Stimulated activated naive CD8-positive, alpha-beta T cell treated with anti-CD3 and anti-CD28 coated beads, Interleukin-15, amount 100 ng/mL, for 72 hours (primary cell): ENCODE measurements around the gene SLC2A5.

Source experiments
- ATAC-seq: fragments of 150-1000 bp; cut with Tn5 transposase; 2 replicates; pipeline ENCODE4 v1.10.0; 2021; ENCODE audit warnings: mild to moderate bottlenecking, moderate library complexity
- DNase-seq, 2 donors: peaks; one replicate each; pipeline ENCODE4 v3.0.0; 2021 to 2022
- H3K27ac Mint-ChIP-seq, 2 donors: one replicate each; pipeline ENCODE4 v1.8.0; 2022; ENCODE audit warnings: mild to moderate bottlenecking in 2 of 2, mixed read lengths in 2 of 2, moderate library complexity in 2 of 2
- H3K27me3 Mint-ChIP-seq: one replicate; pipeline ENCODE4 v1.8.0; 2022; ENCODE audit warnings: mixed read lengths
- H3K4me1 Mint-ChIP-seq: one replicate; pipeline ENCODE4 v1.8.0; 2022; ENCODE audit warnings: mild to moderate bottlenecking, mixed read lengths
- H3K4me3 Mint-ChIP-seq, 2 donors: one replicate each; pipeline ENCODE4 v1.8.0; 2022; ENCODE audit warnings: mild to moderate bottlenecking in 2 of 2, mixed read lengths in 2 of 2, moderate library complexity in 1 of 2
- H3K9me3 Mint-ChIP-seq, 2 donors: one replicate each; pipeline ENCODE4 v1.8.0; 2022; ENCODE audit warnings: mixed read lengths in 2 of 2

The SLC2A5 gene

DNA sequence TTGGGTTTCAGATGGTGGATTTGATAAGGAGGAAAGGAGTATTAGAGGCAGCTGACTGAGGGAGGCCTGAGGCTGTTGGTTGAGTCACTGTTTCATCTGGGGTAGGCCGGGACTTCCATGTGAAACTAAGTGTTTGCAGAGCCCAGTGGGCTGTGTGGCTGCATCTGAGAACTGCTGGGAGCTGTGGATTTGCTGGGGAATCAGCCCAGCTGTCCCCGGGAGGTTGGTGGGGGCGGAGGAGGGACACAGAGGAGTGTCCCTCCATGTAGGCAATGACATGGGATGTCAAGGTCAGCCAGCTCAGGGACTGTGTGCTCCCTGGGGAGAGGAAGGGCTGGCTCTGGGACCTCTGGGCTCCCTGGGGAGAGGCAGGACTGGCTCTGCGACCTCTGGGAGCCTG is 79.6 kb downstream of the SLC2A5 start:
- Mint-ChIP-seq H3K4me3 (no peak overlapping the region), H3K27ac (peak overlapping the region in 1 of 2 donors; percentile 48), H3K27me3 (no peaks in the 10 kb centered on the region), H3K4me1 (peaks cover 50% of the 10 kb centered on the region), H3K9me3 (peaks cover 10 to 16% of the 10 kb centered on the region in 2 donors)
- ATAC-seq (peak; percentile 55), DNase-seq (no peak)

DNA sequence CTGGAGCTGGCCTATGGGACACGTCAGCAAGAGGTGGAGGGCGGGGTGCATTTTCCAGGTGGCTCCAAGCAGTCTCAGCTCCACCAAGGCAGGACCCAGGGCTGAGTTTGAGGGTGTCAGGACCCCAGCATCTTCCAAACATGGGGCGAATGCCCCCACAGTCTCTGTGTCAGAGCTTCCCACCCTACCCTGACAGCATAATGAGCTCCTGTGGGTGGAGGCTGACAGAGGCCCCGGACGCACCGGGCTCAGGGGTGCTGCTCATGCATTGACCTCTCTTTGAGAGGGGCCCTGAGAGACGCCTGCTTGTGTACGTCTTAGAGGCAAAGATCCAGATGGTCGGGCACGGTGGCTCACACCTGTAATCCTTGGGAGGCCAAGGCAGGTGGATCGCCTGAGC is 80.4 kb downstream of the SLC2A5 start:
- no peak overlapping the region for H3K27ac Mint-ChIP-seq
- H3K4me3 Mint-ChIP-seq: no peak overlapping the region
- H3K27me3 Mint-ChIP-seq: no peaks in the 10 kb centered on the region
- DNase-seq (no peak), ATAC-seq (no peak)
- peaks cover 10 to 16% of the 10 kb centered on the region in 2 donors for H3K9me3 Mint-ChIP-seq
- peaks cover 56% of the 10 kb centered on the region for H3K4me1 Mint-ChIP-seq

DNA sequence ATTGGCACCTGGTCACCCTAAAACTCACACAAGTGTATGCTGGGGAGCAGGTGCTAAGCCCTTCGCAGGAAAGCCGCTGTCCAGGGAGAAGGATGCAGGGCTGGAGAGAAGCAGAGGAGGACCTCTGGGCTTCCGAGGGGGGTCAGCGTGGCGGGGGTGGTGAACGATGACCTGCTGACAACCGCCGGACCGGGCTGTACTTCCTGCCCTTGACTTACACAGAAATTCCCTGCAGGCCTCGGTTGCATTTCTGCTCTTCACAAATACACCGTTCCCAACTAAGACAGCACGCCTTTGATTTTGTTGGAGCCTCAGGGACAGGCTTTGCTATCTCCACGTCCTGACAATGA is 80.8 kb downstream of the SLC2A5 start:
- H3K4me1 Mint-ChIP-seq: peaks cover 61% of the 10 kb centered on the region
- no peaks in the 10 kb centered on the region for H3K27me3 Mint-ChIP-seq
- no peak for ATAC-seq
- DNase-seq: no peak
- H3K4me3 Mint-ChIP-seq: no peak overlapping the region
- H3K9me3 Mint-ChIP-seq: peaks cover 10 to 16% of the 10 kb centered on the region in 2 donors
- H3K27ac Mint-ChIP-seq: peak overlapping the region in 1 of 2 donors; percentile 72

DNA sequence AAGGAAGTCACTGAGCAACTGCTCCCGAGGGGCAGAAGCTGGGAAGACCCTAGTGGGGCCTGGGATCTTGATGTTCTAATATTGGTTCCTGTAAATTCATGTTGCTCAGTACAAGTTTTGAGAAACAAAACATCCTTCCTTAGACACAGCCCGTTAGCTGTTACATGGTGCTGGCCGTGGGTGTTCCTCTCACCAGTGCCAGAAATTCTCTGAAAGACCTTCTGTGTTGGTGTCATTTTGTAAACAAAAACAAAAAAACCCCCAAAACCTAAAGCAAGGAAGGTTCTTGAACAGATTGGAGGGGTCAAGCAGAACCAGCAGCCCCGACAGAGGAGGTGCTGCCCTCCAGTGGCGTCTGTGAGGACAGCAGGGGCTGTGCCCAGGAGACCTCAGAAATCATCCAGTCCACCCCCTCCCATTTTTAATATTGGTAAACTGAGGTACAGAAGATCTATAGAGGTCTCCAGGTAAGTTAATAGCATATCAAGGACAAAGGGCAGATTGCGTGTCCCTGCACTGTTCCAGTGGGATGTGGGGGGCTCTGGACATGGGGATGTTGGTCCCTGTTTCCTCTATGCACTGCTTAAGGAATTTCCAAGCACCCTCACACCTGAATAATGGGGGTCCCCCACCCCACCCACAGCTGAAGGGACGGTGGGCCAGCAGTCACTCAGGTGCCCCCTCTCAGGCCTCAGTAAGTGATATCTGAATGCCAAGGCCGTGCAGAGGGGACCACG is 81.4 kb downstream of the SLC2A5 start:
- Mint-ChIP-seq H3K27me3 (no peaks in the 10 kb centered on the region), H3K4me1 (peaks cover 66% of the 10 kb centered on the region), H3K9me3 (peaks cover 9 to 15% of the 10 kb centered on the region in 2 donors), H3K4me3 (peak overlapping the region; percentile 62 to 68), H3K27ac (peak overlapping the region; percentile 86 to 88)
- DNase-seq (peak; percentile 72 to 77), ATAC-seq (peak; percentile 60)

DNA sequence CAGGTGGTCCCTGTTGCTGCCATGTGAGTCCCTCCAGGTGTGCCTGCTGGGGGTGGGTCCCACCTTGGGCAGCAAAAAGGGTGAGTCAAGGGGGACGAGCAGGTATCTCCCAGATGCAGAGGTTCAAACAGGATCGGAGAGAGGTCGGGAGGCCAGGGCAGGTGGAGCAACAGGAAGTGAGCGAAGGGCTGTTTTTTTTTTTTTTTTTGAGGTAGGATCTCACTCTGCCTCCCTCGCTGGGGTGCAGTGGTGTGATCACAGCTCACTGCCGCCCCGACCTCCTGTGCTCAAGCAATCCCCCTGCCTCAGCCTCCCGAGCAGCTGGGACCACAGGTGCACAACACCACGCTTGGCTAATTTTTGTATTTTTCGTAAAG is 82.6 kb downstream of the SLC2A5 start:
- ATAC-seq (no peak), DNase-seq (peak; percentile 27 to 28)
- Mint-ChIP-seq H3K27me3 (no peaks in the 10 kb centered on the region), H3K27ac (peak overlapping the region; percentile 64 to 93), H3K4me1 (peaks cover 70% of the 10 kb centered on the region), H3K9me3 (peaks cover 0 to 5% of the 10 kb centered on the region in 2 donors), H3K4me3 (peak overlapping the region; percentile 74 to 92)

DNA sequence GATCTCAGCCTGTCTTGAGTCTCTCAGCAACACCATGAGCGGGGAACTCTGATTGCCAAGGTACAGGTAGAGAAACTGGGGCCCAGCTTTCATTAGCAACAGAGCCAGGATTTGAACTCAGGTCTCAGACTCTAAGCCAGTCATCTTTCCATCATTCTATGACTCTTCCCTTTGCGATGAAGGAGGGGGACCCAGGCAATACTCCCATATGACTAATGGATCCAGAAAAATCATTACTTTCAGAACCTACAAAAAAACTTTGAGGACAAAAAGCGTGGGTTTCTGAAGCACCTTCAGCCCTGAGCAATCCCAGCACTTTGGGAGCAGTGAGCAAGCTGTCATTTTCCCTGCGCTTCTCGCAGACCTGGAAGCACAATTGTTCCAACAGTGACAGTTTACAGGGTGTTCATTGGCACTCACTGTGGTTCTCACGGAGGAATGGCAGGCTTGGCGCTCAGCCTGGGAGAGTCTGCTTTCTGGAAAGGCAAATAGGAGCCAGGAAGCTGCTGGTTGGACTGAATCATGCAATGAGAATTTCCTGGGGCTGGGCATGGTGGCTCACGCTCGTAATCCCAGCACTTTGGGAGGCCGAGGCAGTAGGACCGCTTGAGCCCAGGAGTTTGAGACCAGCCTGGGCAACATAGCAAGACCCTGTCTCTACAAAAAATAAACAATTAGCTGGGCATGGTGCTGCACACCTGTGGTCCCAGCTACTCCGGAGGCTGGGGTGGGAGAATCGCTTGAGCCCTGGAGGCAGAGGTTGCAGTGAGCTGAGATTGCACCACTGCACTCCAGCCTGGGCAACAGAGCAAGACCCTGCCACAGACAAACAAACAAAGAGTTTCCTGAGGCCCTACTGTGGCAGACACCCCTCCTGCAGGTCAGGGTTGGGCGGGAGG is 83.3 kb downstream of the SLC2A5 start:
- no peak for ATAC-seq
- Mint-ChIP-seq H3K27me3 (no peaks in the 10 kb centered on the region), H3K27ac (peak overlapping the region in 1 of 2 donors; percentile 93), H3K4me1 (peaks cover 70% of the 10 kb centered on the region), H3K9me3 (peaks cover 0 to 10% of the 10 kb centered on the region in 2 donors), H3K4me3 (peak overlapping the region; percentile 74 to 92)
- no peak for DNase-seq
